Suprapubic skin (tissue), 4 donors: Measurements from ENCODE around the gene GLOD4.

ENCODE experiments used
- CTCF ChIP-seq, 2 donors: fragments of 200-600 bp in 1 of 2; fragments of 450-650 bp in 1 of 2; sonication (generic) in 1 of 2; IDR thresholded peaks; one replicate each; pipeline ENCODE4 v1.5.1; 2016 to 2019; ENCODE audit warnings: antibody characterized with exemption in 2 of 2, mild to moderate bottlenecking in 1 of 2, moderate library complexity in 1 of 2
- POLR2A ChIP-seq, 2 donors: fragments of 450-650 bp; IDR thresholded peaks; one replicate each; pipeline ENCODE4 v1.6.1; 2017; ENCODE audit warnings: antibody characterized with exemption in 2 of 2, mild to moderate bottlenecking in 2 of 2, moderate library complexity in 2 of 2
- POLR2AphosphoS5 ChIP-seq, 3 donors: sonication (generic); formaldehyde crosslinking; IDR thresholded peaks; one replicate each; pipeline ENCODE4 v1.6.1; 2017; ENCODE audit warnings: antibody characterized with exemption in 3 of 3

GRCh38 chr17:828761-829160 is 46.7 kb upstream of the GLOD4 start:
- TF ChIP-seq CTCF (IDR thresholded peaks at IDR 0.05): no peak
- no peak for TF ChIP-seq POLR2AphosphoS5 (IDR thresholded peaks at IDR 0.05)
- TF ChIP-seq POLR2A (IDR thresholded peaks at IDR 0.05): no peak
